ENCODE measurements around the gene VPS35.
A peak's percentile ranks its signal among the peaks of the same experiment; 100 is the strongest.
"Not testable (repeated sequence)": the region's sequence is repeated elsewhere in the genome, so short reads cannot be mapped to it uniquely, and the experiment has no call there.

VPS35 gene

GRCh38 chr16:46689365-46690280 is 645 bp upstream of the VPS35 start, which contains the start of gene ORC6:
ORC6 (plus strand) TSS chr16:46689659; CDS start chr16:46689706, 47 bp downstream.
- peak; percentile 65 for DNase-seq (ENCODE audit: insufficient read length)
- FAIRE-seq, result peak; percentile 73
- TF ChIP-seq POLR2AphosphoS5 (IDR thresholded peaks at IDR 0.05; ENCODE audit: low read depth, low read length), result peak; percentile 63; the same call in 1 of the 2 replicates
- peak; percentile 80 for TF ChIP-seq POLR2A (IDR thresholded peaks at IDR 0.05; ENCODE audit: low read depth, low read length)
- TF ChIP-seq TAF1 (IDR thresholded peaks at IDR 0.05; ENCODE audit: borderline replicate concordance, low read depth, low read length), result 0 out of 2 replicates have a peak, but pooled peaks have one; percentile 48

GRCh38 chr16:46688101-46688653 is 801 bp downstream of the VPS35 start:
- TF ChIP-seq POLR2AphosphoS5 (IDR thresholded peaks at IDR 0.05; ENCODE audit: low read depth, low read length) (no peak), TAF1 (IDR thresholded peaks at IDR 0.05; ENCODE audit: borderline replicate concordance, low read depth, low read length) (no peak), POLR2A (IDR thresholded peaks at IDR 0.05; ENCODE audit: low read depth, low read length) (no peak)
- DNase-seq (ENCODE audit: insufficient read length) (peak; percentile 27), FAIRE-seq (no peak)

GRCh38 chr16:46687486-46687885 is 1.5 kb downstream of the VPS35 start:
- TF ChIP-seq POLR2AphosphoS5 (IDR thresholded peaks at IDR 0.05; ENCODE audit: low read depth, low read length) (no peak), TAF1 (IDR thresholded peaks at IDR 0.05; ENCODE audit: borderline replicate concordance, low read depth, low read length) (no peak), POLR2A (IDR thresholded peaks at IDR 0.05; ENCODE audit: low read depth, low read length) (no peak)
- FAIRE-seq (no peak), DNase-seq (ENCODE audit: insufficient read length) (no peak)

GRCh38 chr16:46686815-46687473 is 2.0 kb downstream of the VPS35 start:
- TF ChIP-seq POLR2AphosphoS5 (IDR thresholded peaks at IDR 0.05; ENCODE audit: low read depth, low read length) (no peak), POLR2A (IDR thresholded peaks at IDR 0.05; ENCODE audit: low read depth, low read length) (no peak), TAF1 (IDR thresholded peaks at IDR 0.05; ENCODE audit: borderline replicate concordance, low read depth, low read length) (no peak)
- DNase-seq (ENCODE audit: insufficient read length), result no peak
- FAIRE-seq, result peak; percentile 40

GRCh38 chr16:46681867-46682266 is 7.1 kb downstream of the VPS35 start:
- DNase-seq (ENCODE audit: insufficient read length); FAIRE-seq: not testable (repeated sequence)

- FAIRE-seq; DNase-seq (ENCODE audit: insufficient read length): not testable (repeated sequence)
Measured at GRCh38 chr16:46677943-46678342, 11.0 kb downstream of the VPS35 start.

- FAIRE-seq, result peak; percentile 50
- DNase-seq (ENCODE audit: insufficient read length), result peak; percentile 34
- TF ChIP-seq POLR2AphosphoS5 (IDR thresholded peaks at IDR 0.05; ENCODE audit: low read depth, low read length) (no peak), TAF1 (IDR thresholded peaks at IDR 0.05; ENCODE audit: borderline replicate concordance, low read depth, low read length) (no peak), POLR2A (IDR thresholded peaks at IDR 0.05; ENCODE audit: low read depth, low read length) (no peak)
Measured at GRCh38 chr16:46673320-46674013, 15.5 kb downstream of the VPS35 start.

- DNase-seq (ENCODE audit: insufficient read length) (no peak), FAIRE-seq (no peak)
- TF ChIP-seq TAF1 (IDR thresholded peaks at IDR 0.05; ENCODE audit: borderline replicate concordance, low read depth, low read length), result no peak
- no peak for TF ChIP-seq POLR2AphosphoS5 (IDR thresholded peaks at IDR 0.05; ENCODE audit: low read depth, low read length)
- TF ChIP-seq POLR2A (IDR thresholded peaks at IDR 0.05; ENCODE audit: low read depth, low read length), result no peak
Measured at GRCh38 chr16:46662123-46662522, 26.9 kb downstream of the VPS35 start.

GRCh38 chr16:46658925-46659324 is 30.1 kb downstream of the VPS35 start:
- peak; percentile 92 for FAIRE-seq
- DNase-seq (ENCODE audit: insufficient read length), result peak; percentile 31
- TF ChIP-seq POLR2A (IDR thresholded peaks at IDR 0.05; ENCODE audit: low read depth, low read length), result 0 out of 2 replicates have a peak, but pooled peaks have one; percentile 24
- TF ChIP-seq POLR2AphosphoS5 (IDR thresholded peaks at IDR 0.05; ENCODE audit: low read depth, low read length), result peak; percentile 41; the same call in 1 of the 2 replicates
- TF ChIP-seq TAF1 (IDR thresholded peaks at IDR 0.05; ENCODE audit: borderline replicate concordance, low read depth, low read length), result 0 out of 2 replicates have a peak, but pooled peaks have one; percentile 19

GRCh38 chr16:46651305-46651704 is 37.7 kb downstream of the VPS35 start:
- FAIRE-seq, result no peak
- no peak for DNase-seq (ENCODE audit: insufficient read length)
- TF ChIP-seq POLR2AphosphoS5 (IDR thresholded peaks at IDR 0.05; ENCODE audit: low read depth, low read length) (no peak), POLR2A (IDR thresholded peaks at IDR 0.05; ENCODE audit: low read depth, low read length) (no peak), TAF1 (IDR thresholded peaks at IDR 0.05; ENCODE audit: borderline replicate concordance, low read depth, low read length) (no peak)

- no peak for TF ChIP-seq POLR2A (IDR thresholded peaks at IDR 0.05; ENCODE audit: low read depth, low read length)
- no peak for TF ChIP-seq TAF1 (IDR thresholded peaks at IDR 0.05; ENCODE audit: borderline replicate concordance, low read depth, low read length)
- no peak for TF ChIP-seq POLR2AphosphoS5 (IDR thresholded peaks at IDR 0.05; ENCODE audit: low read depth, low read length)
- no peak for FAIRE-seq
- DNase-seq (ENCODE audit: insufficient read length), result no peak
Measured at GRCh38 chr16:46650254-46650623, 38.7 kb downstream of the VPS35 start.
